Embryonic facial prominence (tissue), 1 donor: ENCODE measurements around the gene LCOR.
"Not testable (repeated sequence)": the region's sequence is repeated elsewhere in the genome, so short reads cannot be mapped to it uniquely, and the experiment has no call there.

Source experiments
- DNase-seq: peaks from one replicate; pipeline ENCODE4 v3.0.0-alpha.2; 2016; ENCODE audit errors: extremely low spot score

The LCOR gene

GRCh38 chr10:96840841-96841518 is 8.9 kb downstream of the LCOR start:
- DNase-seq = no peak

GRCh38 chr10:96842896-96843723 is 11.0 kb downstream of the LCOR start:
- no peak for DNase-seq

- no peak for DNase-seq
Observed at GRCh38 chr10:96843823-96844222, 11.7 kb downstream of the LCOR start.

- DNase-seq = no peak
Observed at GRCh38 chr10:96846395-96846794, 14.3 kb downstream of the LCOR start.

GRCh38 chr10:96846926-96847325 is 14.8 kb downstream of the LCOR start:
- no peak for DNase-seq

- DNase-seq = not testable (repeated sequence)
Observed at GRCh38 chr10:96847356-96847755, 15.3 kb downstream of the LCOR start.

GRCh38 chr10:96850113-96850512 is 18.0 kb downstream of the LCOR start:
- no peak for DNase-seq

- no peak for DNase-seq
Observed at GRCh38 chr10:96850825-96851224, 18.7 kb downstream of the LCOR start.

- no peak for DNase-seq
Observed at GRCh38 chr10:96851281-96851680, 19.2 kb downstream of the LCOR start.

GRCh38 chr10:96856317-96856716 is 24.2 kb downstream of the LCOR start:
- DNase-seq = no peak

GRCh38 chr10:96857301-96858012 is 25.4 kb downstream of the LCOR start:
- DNase-seq = no peak

GRCh38 chr10:96858038-96858705 is 26.1 kb downstream of the LCOR start:
- DNase-seq = no peak

- no peak for DNase-seq
Observed at GRCh38 chr10:96858706-96859050, 26.6 kb downstream of the LCOR start.

GRCh38 chr10:96860631-96861277 is 28.7 kb downstream of the LCOR start:
- DNase-seq = no peak

GRCh38 chr10:96863922-96864543 is 31.9 kb downstream of the LCOR start:
- DNase-seq = no peak

GRCh38 chr10:96873086-96873485 is 41.0 kb downstream of the LCOR start:
- no peak for DNase-seq

GRCh38 chr10:96873756-96874467 is 41.8 kb downstream of the LCOR start:
- DNase-seq = no peak

- DNase-seq = no peak
Observed at GRCh38 chr10:96878057-96878456, 46.0 kb downstream of the LCOR start.

GRCh38 chr10:96880575-96880974 is 48.5 kb downstream of the LCOR start:
- DNase-seq = no peak

GRCh38 chr10:96889415-96890171 is 57.5 kb downstream of the LCOR start:
- DNase-seq = no peak
